WTC11 (cell line): ENCODE data around the gene TMEM41B. TPM values are rescaled to one million over a fixed set of nuclear protein-coding genes. Genes with fewer than 3 reads are reported as not detected.

Source experiments
- ATAC-seq: fragments of 200-7000 bp; cut with Tn5 transposase; 2 replicates; pipeline ENCODE4 v1.10.0; 2021; ENCODE audit warnings: mild to moderate bottlenecking, moderate library complexity
- CTCF ChIA-PET: fragments of 300-600 bp; sonication (Branson Sonifier 250); formaldehyde crosslinking; loops from one replicate; lab custom pipeline; 2021; ENCODE audit warnings: antibody characterized with exemption; lab: Charles Lee
- POLR2A ChIA-PET: fragments of 350-600 bp; sonication (Branson Sonifier 250); formaldehyde crosslinking; loops from one replicate; lab custom pipeline; 2021; ENCODE audit warnings: antibody characterized with exemption; lab: Charles Lee
- DNase-seq: peaks from one replicate; pipeline ENCODE4 v3.0.0; 2021; ENCODE audit warnings: low spot score
- H3K27ac Mint-ChIP-seq: 2 replicates; pipeline ENCODE4 v1.8.0; 2021; ENCODE audit warnings: mixed read lengths
- H3K27me3 Mint-ChIP-seq: 2 replicates; pipeline ENCODE4 v1.8.0; 2021; ENCODE audit warnings: low read depth, mild to moderate bottlenecking, moderate library complexity, mixed read lengths
- H3K36me3 Mint-ChIP-seq: 2 replicates; pipeline ENCODE4 v1.8.0; 2021; ENCODE audit warnings: mixed read lengths
- H3K4me1 Mint-ChIP-seq: 2 replicates; pipeline ENCODE4 v1.8.0; 2022; ENCODE audit warnings: mixed read lengths
- H3K4me3 Mint-ChIP-seq: 2 replicates; pipeline ENCODE4 v1.8.0; 2021; ENCODE audit warnings: mild to moderate bottlenecking, moderate library complexity, mixed read lengths
- H3K9me3 Mint-ChIP-seq: 2 replicates; pipeline ENCODE4 v1.8.0; 2021; ENCODE audit warnings: mixed read lengths
- CBFB ChIP-seq: sonication (generic); formaldehyde crosslinking; IDR thresholded peaks from 2 replicates; pipeline ENCODE4 v1.8.1; 2022; ENCODE audit warnings: mild to moderate bottlenecking, low read depth, missing genetic modification reagents
- EMX1 ChIP-seq: fragments of 250-450 bp; sonication (Bioruptor Pico); IDR thresholded peaks from 2 replicates; pipeline ENCODE4 v1.8.0; 2021; ENCODE audit warnings: mild to moderate bottlenecking
- ESRRA ChIP-seq: sonication (generic); formaldehyde crosslinking; IDR thresholded peaks from 2 replicates; pipeline ENCODE4 v1.8.1; 2022; ENCODE audit warnings: mild to moderate bottlenecking, missing genetic modification reagents, borderline replicate concordance
- FOXJ3 ChIP-seq: sonication (generic); formaldehyde crosslinking; IDR thresholded peaks from 2 replicates; pipeline ENCODE4 v1.9.0; 2021; ENCODE audit warnings: missing genetic modification reagents, mild to moderate bottlenecking, borderline replicate concordance
- IRF2 ChIP-seq: sonication (generic); formaldehyde crosslinking; IDR thresholded peaks from 2 replicates; pipeline ENCODE4 v1.8.0; 2022; ENCODE audit warnings: low read depth, missing genetic modification reagents, borderline replicate concordance
- NFE2L1 ChIP-seq: sonication (generic); formaldehyde crosslinking; IDR thresholded peaks from 2 replicates; pipeline ENCODE4 v1.8.1; 2023; ENCODE audit warnings: missing genetic modification reagents
- NR1H2 ChIP-seq: sonication (generic); formaldehyde crosslinking; IDR thresholded peaks from 2 replicates; pipeline ENCODE4 v1.9.0; 2021; ENCODE audit warnings: mild to moderate bottlenecking, moderate library complexity, missing genetic modification reagents
- PRRX2 ChIP-seq: fragments of 250-450 bp; sonication (Bioruptor Pico); IDR thresholded peaks from 2 replicates; pipeline ENCODE4 v1.8.0; 2021; ENCODE audit warnings: mild to moderate bottlenecking
- SP1 ChIP-seq: sonication (generic); formaldehyde crosslinking; conservative IDR thresholded peaks from 2 replicates; pipeline ENCODE4 v1.8.1; 2022; ENCODE audit warnings: missing genetic modification reagents
- TEAD4 ChIP-seq: sonication (generic); formaldehyde crosslinking; IDR thresholded peaks from 2 replicates; pipeline ENCODE4 v1.8.0; 2022; ENCODE audit warnings: mild to moderate bottlenecking, missing genetic modification reagents
- ZNF219 ChIP-seq: sonication (generic); formaldehyde crosslinking; IDR thresholded peaks from 2 replicates; pipeline ENCODE4 v1.8.0; 2023; ENCODE audit warnings: missing genetic modification reagents, mild to moderate bottlenecking, borderline replicate concordance
- total RNA-seq: library from RNA; stranded (reverse); gene quantifications from 3 replicates; pipeline ENCODE4 v1.2.3, GENCODE V29; 2021
- TF ChIP-seq, protein P1 (sequence below): sonication (generic); formaldehyde crosslinking; conservative IDR thresholded peaks from 2 replicates; pipeline ENCODE4 v1.8.1; 2023; ENCODE audit warnings: mild to moderate bottlenecking, low read depth, missing genetic modification reagents, moderate library complexity
- TF ChIP-seq, protein P2 (sequence below): fragments of 250-450 bp; sonication (Bioruptor Pico); conservative IDR thresholded peaks from 2 replicates; pipeline ENCODE4 v1.9.0; 2021; ENCODE audit warnings: mild to moderate bottlenecking
- TF ChIP-seq, protein P3 (sequence below): fragments of 250-450 bp; sonication (Bioruptor Pico); IDR thresholded peaks from 2 replicates; pipeline ENCODE4 v1.9.0; 2021; ENCODE audit warnings: mild to moderate bottlenecking
- TF ChIP-seq, protein P4 (sequence below): sonication (generic); formaldehyde crosslinking; IDR thresholded peaks from 2 replicates; pipeline ENCODE4 v1.8.0; 2023; ENCODE audit warnings: missing genetic modification reagents
- TF ChIP-seq, protein P5 (sequence below): sonication (generic); formaldehyde crosslinking; IDR thresholded peaks from 2 replicates; pipeline ENCODE4 v1.8.1; 2022; ENCODE audit warnings: mild to moderate bottlenecking, missing genetic modification reagents, moderate library complexity, borderline replicate concordance
- TF ChIP-seq, protein P6 (sequence below): fragments of 200-600 bp; IDR thresholded peaks from 2 replicates; pipeline ENCODE4 v1.8.0; 2022; ENCODE audit warnings: antibody characterized with exemption
- TF ChIP-seq, protein P7 (sequence below): sonication (generic); formaldehyde crosslinking; IDR thresholded peaks from 2 replicates; pipeline ENCODE4 v1.8.1; 2023; ENCODE audit warnings: mild to moderate bottlenecking, moderate library complexity, missing genetic modification reagents

Gene TMEM41B
- total RNA-seq, 1 experiment from 2014 or later = 45.8 TPM

DNA sequence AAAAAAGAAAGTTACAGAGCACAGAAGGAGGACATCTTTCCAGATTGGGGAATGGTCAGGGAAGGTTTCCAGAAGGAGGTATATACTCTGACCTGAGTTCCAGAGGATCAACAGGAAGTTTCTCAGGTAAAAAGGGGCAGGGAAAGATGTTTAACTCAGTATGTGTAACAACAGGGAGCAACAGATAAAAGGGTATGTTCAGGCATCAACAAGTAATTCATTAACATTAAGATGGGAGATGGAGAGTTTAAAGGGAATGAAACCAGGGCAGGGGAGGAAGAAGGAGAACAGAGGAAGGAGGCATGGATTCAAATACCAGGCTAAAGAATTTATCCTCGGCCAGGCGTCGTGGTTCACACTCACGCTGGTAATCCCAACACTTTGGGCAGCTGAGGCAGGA lies 46.7 kb downstream of the TMEM41B start (continued):
- TF ChIP-seq TEAD4 (CRISPR knock-in tag) = no peak

DNA sequence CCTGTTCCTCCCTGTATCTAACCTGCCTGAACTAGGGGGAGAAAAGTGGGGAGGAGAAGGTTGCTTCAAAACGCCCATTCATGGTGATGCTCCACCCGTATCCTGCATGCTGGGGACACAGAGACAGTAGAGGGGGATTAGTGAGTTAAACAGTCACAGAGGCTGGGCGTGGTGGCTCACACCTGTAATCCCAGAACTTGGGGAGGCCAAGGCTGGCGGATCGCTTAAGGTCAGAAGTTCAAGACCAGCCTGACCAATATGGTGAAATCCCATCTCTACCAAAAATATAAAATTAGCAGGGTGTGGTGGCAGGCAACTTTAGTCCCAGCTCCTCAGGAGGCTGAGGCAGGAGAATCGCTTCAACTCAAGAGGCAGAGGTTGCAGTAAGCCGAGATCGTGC lies 47.5 kb downstream of the TMEM41B start:
- ChIA-PET CTCF (interaction anchor here (0.6 kb wide), 1 partner anchor 183 kb away, joined by 3 read pairs; no protein-coding TSS in a partner anchor), POLR2A (no interaction called here)
- H3K4me3 Mint-ChIP-seq = no peak overlapping the region

DNA sequence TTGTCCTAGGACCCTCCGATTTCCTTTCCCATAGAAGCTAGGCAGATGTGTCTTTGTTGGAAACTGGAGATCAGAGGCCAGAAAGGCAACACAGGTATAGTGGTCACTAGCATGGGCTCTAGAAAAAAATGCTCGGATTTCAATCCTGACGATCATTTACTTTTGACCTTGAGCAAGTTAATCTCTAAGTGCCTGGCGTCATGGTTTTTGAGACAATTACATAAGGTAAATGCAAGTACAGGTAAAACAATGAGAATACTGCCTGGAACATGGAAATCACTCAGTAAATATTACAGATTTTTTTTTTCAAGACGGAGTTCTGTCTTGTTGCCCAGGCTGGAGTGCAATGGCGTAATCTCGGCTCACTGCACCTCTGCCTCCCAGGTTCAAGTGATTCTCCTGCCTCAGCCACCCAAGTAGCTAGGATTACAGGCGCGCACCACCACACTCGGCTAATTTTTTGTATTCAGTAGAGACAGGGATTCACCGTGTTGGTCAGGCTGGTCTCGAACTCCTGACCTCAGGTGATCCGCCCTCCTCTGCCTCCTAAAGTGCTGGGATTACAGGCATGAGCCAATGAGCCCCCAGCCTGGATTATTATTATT lies 48.2 kb downstream of the TMEM41B start:
- Mint-ChIP-seq H3K4me1 (peaks cover 42% of the 10 kb centered on the region), H3K27ac (peak overlapping the region; percentile 93), H3K4me3 (peak overlapping the region; percentile 74), H3K36me3 (peaks cover 5% of the 10 kb centered on the region; the same call in 1 of the 2 replicates), H3K9me3 (peaks cover 3% of the 10 kb centered on the region; the same call in 1 of the 2 replicates), H3K27me3 (no peaks in the 10 kb centered on the region; the same call in 1 of the 2 replicates)
- TF ChIP-seq, protein P1, sequence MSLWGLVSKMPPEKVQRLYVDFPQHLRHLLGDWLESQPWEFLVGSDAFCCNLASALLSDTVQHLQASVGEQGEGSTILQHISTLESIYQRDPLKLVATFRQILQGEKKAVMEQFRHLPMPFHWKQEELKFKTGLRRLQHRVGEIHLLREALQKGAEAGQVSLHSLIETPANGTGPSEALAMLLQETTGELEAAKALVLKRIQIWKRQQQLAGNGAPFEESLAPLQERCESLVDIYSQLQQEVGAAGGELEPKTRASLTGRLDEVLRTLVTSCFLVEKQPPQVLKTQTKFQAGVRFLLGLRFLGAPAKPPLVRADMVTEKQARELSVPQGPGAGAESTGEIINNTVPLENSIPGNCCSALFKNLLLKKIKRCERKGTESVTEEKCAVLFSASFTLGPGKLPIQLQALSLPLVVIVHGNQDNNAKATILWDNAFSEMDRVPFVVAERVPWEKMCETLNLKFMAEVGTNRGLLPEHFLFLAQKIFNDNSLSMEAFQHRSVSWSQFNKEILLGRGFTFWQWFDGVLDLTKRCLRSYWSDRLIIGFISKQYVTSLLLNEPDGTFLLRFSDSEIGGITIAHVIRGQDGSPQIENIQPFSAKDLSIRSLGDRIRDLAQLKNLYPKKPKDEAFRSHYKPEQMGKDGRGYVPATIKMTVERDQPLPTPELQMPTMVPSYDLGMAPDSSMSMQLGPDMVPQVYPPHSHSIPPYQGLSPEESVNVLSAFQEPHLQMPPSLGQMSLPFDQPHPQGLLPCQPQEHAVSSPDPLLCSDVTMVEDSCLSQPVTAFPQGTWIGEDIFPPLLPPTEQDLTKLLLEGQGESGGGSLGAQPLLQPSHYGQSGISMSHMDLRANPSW (CRISPR knock-in tag) = no peak
- TF ChIP-seq IRF2 (no peak), ESRRA (CRISPR knock-in tag) (no peak), FOXJ3 (CRISPR knock-in tag) (no peak), ZNF219 (CRISPR knock-in tag) (no peak), CBFB (CRISPR knock-in tag) (no peak), SP1 (CRISPR knock-in tag) (no peak), NFE2L1 (no peak)
- TF ChIP-seq, protein P2, sequence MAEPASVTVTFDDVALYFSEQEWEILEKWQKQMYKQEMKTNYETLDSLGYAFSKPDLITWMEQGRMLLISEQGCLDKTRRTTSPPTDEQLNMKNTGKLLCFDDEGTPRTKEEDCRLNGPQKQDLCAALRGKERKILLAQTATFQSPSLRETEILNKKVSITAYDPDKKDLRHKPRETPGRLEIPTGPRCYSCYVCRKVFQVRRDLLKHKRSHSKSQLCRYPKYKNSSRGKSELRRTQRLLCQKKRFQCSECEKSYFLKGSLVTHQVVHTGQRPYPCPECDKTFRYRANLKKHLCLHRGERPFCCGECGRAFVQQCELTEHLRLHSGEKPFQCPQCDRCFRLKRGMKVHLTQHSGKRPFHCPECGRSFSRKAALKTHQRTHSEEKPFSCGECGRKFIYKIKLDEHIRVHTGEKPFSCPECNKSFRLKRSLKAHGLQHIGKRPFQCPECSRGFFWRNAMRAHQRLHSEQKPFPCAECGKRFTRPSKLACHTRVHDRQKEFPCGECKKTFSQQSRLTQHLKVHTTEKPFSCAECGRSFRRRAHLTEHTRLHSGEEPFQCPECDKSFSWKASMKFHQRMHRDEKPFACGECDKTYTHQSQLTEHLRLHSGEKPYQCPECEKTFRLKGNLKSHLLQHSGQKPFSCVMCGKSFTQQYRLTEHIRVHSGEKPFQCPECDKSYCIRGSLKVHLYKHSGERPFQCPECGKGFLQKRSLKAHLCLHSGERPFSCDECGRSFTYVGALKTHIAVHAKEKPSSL (CRISPR knock-in tag) = no peak
- TF ChIP-seq, protein P3, sequence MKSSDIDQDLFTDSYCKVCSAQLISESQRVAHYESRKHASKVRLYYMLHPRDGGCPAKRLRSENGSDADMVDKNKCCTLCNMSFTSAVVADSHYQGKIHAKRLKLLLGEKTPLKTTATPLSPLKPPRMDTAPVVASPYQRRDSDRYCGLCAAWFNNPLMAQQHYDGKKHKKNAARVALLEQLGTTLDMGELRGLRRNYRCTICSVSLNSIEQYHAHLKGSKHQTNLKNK = no peak
- TF ChIP-seq, protein P4, sequence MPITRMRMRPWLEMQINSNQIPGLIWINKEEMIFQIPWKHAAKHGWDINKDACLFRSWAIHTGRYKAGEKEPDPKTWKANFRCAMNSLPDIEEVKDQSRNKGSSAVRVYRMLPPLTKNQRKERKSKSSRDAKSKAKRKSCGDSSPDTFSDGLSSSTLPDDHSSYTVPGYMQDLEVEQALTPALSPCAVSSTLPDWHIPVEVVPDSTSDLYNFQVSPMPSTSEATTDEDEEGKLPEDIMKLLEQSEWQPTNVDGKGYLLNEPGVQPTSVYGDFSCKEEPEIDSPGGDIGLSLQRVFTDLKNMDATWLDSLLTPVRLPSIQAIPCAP (CRISPR knock-in tag) = no peak
- TF ChIP-seq, protein P5, sequence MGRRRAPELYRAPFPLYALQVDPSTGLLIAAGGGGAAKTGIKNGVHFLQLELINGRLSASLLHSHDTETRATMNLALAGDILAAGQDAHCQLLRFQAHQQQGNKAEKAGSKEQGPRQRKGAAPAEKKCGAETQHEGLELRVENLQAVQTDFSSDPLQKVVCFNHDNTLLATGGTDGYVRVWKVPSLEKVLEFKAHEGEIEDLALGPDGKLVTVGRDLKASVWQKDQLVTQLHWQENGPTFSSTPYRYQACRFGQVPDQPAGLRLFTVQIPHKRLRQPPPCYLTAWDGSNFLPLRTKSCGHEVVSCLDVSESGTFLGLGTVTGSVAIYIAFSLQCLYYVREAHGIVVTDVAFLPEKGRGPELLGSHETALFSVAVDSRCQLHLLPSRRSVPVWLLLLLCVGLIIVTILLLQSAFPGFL = no peak
- TF ChIP-seq, protein P6, sequence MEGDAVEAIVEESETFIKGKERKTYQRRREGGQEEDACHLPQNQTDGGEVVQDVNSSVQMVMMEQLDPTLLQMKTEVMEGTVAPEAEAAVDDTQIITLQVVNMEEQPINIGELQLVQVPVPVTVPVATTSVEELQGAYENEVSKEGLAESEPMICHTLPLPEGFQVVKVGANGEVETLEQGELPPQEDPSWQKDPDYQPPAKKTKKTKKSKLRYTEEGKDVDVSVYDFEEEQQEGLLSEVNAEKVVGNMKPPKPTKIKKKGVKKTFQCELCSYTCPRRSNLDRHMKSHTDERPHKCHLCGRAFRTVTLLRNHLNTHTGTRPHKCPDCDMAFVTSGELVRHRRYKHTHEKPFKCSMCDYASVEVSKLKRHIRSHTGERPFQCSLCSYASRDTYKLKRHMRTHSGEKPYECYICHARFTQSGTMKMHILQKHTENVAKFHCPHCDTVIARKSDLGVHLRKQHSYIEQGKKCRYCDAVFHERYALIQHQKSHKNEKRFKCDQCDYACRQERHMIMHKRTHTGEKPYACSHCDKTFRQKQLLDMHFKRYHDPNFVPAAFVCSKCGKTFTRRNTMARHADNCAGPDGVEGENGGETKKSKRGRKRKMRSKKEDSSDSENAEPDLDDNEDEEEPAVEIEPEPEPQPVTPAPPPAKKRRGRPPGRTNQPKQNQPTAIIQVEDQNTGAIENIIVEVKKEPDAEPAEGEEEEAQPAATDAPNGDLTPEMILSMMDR = no peak
- DNase-seq (no peak), ATAC-seq (no peak)
- CTCF ChIA-PET = interaction anchor here (0.8 to 2.1 kb wide), 5 partner anchors 11 to 240 kb away, joined by 3 to 8 read pairs (median 4); no protein-coding TSS in a partner anchor
- POLR2A ChIA-PET = interaction anchor here (0.8 to 2.7 kb wide), 8 partner anchors 47 to 307 kb away, joined by 3 to 22 read pairs (median 9); partner anchors contain the start of genes TMEM41B and ZNF143

More for the DNA sequence above, 47.5 kb downstream of the TMEM41B start:
- TF ChIP-seq, protein P7, sequence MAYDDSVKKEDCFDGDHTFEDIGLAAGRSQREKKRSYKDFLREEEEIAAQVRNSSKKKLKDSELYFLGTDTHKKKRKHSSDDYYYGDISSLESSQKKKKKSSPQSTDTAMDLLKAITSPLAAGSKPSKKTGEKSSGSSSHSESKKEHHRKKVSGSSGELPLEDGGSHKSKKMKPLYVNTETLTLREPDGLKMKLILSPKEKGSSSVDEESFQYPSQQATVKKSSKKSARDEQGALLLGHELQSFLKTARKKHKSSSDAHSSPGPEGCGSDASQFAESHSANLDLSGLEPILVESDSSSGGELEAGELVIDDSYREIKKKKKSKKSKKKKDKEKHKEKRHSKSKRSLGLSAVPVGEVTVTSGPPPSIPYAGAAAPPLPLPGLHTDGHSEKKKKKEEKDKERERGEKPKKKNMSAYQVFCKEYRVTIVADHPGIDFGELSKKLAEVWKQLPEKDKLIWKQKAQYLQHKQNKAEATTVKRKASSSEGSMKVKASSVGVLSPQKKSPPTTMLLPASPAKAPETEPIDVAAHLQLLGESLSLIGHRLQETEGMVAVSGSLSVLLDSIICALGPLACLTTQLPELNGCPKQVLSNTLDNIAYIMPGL (CRISPR knock-in tag) = no peak
- no peak for TF ChIP-seq PRRX2 (CRISPR knock-in tag)
- TF ChIP-seq EMX1 (CRISPR knock-in tag) = no peak
- no peak for TF ChIP-seq NR1H2
- no peak for ATAC-seq
- H3K27me3 Mint-ChIP-seq = no peaks in the 10 kb centered on the region; the same call in 1 of the 2 replicates
- peaks cover 5% of the 10 kb centered on the region; the same call in 1 of the 2 replicates for H3K36me3 Mint-ChIP-seq
- H3K27ac Mint-ChIP-seq = no peak overlapping the region
- peaks cover 37% of the 10 kb centered on the region for H3K4me1 Mint-ChIP-seq
- DNase-seq = no peak
- H3K9me3 Mint-ChIP-seq = peaks cover 3% of the 10 kb centered on the region; the same call in 1 of the 2 replicates
